Spleen (tissue), 7 donors: Measurements from ENCODE around the gene MAGI3.

Experiments used
- POLR2A ChIP-seq, 3 donors: fragments of 450-650 bp; IDR thresholded peaks; one replicate each; pipeline ENCODE4 v1.5.1; 2017; ENCODE audit warnings: antibody characterized with exemption in 3 of 3, mild to moderate bottlenecking in 1 of 3
- POLR2AphosphoS5 ChIP-seq, 3 donors: sonication (generic); formaldehyde crosslinking; IDR thresholded peaks; one replicate each; pipeline ENCODE4 v1.5.1; 2017; ENCODE audit warnings: antibody characterized with exemption in 3 of 3
- TF ChIP-seq, protein P1 (sequence below), 11 experiments: fragments of 200-600 bp in 7 of 11; fragments of 450-650 bp in 4 of 11; sonication (generic) in 4 of 11; IDR thresholded peaks in 8 of 11; conservative IDR thresholded peaks in 3 of 11; 1 replicate in 7 of 11; 2 replicates in 4 of 11; pipeline versions ENCODE4 v1.4.0 to v1.8.0; 2016 to 2021; ENCODE audit warnings: antibody characterized with exemption in 11 of 11, inconsistent platforms in 4 of 11, mild to moderate bottlenecking in 1 of 11
- donor health status: DM: no; HTN: no; CAD: no; lungs with moderate emphysema.
- donor health status: DM: no; HTN: no; CAD: no.
- donor health status: DM: no; HTN: no; CAD: no.

DNA sequence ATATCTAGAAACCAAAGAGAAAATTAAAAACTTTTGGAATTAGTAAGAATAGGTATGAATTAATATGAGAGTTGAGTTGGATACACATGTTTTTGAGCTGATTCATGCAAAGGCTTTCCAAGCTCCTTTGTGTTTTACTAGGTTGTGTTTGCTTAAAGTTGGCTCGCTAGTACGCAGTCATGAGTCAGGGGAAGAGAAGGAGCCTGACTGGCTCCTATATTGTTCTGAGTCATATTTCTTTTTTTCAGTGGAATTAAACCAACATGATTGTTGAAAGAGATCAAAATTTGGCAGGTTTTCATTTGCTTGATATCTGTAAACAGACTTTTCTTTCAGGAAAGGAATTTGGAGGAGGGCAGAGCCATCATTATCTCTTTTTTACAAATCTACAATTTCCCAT is 66.7 kb downstream of the MAGI3 start:
- TF ChIP-seq, protein P1, sequence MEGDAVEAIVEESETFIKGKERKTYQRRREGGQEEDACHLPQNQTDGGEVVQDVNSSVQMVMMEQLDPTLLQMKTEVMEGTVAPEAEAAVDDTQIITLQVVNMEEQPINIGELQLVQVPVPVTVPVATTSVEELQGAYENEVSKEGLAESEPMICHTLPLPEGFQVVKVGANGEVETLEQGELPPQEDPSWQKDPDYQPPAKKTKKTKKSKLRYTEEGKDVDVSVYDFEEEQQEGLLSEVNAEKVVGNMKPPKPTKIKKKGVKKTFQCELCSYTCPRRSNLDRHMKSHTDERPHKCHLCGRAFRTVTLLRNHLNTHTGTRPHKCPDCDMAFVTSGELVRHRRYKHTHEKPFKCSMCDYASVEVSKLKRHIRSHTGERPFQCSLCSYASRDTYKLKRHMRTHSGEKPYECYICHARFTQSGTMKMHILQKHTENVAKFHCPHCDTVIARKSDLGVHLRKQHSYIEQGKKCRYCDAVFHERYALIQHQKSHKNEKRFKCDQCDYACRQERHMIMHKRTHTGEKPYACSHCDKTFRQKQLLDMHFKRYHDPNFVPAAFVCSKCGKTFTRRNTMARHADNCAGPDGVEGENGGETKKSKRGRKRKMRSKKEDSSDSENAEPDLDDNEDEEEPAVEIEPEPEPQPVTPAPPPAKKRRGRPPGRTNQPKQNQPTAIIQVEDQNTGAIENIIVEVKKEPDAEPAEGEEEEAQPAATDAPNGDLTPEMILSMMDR (IDR thresholded peaks at IDR 0.05 in 8 of 11, conservative IDR thresholded peaks at IDR 0.05 in 3 of 11), result no peak
- TF ChIP-seq POLR2A (IDR thresholded peaks at IDR 0.05), result no peak
- no peak for TF ChIP-seq POLR2AphosphoS5 (IDR thresholded peaks at IDR 0.05)
